Measurements from ENCODE around the gene LIMS4.
"Not testable (repeated sequence)": the region's sequence is repeated elsewhere in the genome, so short reads cannot be mapped to it uniquely, and the experiment has no call there.

The LIMS4 gene

DNA sequence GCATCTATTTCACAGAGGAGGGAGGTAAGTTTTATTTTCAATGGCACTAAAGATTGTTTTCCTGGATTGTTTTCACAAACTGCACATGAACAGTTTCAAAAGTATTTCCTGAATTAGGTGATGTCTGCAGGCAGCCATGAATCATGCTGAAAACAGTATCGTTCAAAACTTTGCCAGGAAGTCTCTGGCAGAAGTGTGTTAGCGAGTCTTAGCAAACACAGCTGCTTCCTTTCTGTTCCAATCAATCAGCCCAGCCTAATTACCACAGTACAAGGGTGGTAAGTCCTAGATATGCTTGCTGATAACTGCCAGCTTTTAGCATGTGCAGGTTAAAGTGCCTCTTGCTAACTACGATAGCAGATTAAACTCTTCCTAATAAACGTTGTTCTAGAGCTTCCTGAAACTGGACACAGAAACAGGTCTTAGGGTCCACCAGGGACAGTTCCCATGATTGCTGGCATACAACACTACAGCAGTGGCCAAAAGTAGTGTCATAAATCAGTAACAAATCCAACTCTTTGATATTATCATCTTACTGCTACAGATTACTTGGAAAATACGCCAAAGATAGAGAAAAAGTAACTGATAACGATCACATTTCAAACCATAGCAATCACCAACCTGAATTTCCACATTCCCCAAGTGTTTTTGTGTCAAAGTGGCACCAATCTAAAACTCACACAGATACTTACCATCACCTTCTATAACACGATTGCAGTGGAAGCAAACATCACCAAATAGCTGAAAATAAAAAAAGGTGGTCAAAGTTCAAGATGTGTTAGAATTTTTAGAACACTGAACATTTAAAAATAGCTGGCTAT lies 23.3 kb downstream of the LIMS4 start:
- not testable (repeated sequence) for DNase-seq

GRCh38 chr2:110446644-110447043 lies 26.0 kb downstream of the LIMS4 start:
- DNase-seq, result not testable (repeated sequence)

- not testable (repeated sequence) for DNase-seq
Observed at GRCh38 chr2:110443305-110444005, 29.2 kb downstream of the LIMS4 start.

DNA sequence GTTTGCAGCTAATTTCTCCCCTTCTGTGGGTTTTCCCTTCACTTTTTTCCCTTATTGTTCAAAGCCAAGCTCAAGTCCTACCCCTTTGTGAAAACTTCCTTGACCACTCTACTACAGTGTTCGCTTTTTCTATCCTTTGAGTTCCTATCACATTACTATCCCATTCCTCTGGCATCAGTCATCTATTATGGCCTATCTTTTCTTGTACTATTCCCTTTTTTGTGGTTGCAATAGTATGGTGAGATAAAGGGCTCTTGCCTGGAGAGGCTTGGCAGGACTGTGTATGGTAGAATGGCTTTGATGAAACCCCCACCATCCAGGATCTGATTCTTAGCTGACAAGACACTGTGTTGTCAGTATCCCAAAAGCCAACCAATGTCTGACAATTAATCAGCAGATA lies 30.7 kb downstream of the LIMS4 start:
- DNase-seq, result not testable (repeated sequence)

DNA sequence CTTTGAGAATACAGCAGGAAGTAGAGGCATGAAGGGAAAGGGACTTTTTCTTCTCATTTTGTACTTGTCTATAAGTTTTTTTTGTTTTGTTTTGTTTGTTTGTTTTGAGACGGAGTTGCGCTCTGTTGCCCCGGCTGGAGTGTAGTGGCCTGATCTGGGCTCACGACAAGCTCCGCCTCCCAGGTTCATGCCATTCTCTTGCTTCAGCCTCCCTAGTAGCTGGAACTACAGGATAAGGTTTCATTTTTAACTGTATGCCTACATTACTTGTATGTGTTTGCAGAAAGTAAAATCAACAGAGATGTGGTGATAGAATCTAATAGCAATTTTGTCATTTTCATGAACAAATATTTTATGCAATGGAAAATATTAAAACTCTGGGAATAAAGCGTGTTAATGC lies 38.1 kb downstream of the LIMS4 start:
- not testable (repeated sequence) for DNase-seq

DNA sequence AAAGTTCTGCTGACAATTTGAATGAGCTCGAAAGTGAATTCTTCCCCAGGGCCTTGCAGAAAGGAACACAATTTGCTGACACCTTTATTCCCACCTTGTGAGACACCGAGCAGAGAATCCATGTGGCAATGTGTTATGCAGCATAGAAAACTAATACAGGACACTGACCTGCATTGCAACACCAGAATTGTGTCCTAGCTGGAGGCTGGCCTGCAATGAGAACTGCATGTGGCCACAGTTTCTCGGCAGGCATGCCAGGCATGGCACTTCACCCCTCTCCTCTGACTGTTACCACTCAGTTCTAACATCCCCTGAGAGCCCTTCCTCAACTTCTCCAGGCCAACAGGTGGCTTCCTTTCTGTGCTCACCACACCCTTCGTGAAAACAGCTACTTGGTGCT lies 46.9 kb downstream of the LIMS4 start:
- not testable (repeated sequence) for DNase-seq

DNA sequence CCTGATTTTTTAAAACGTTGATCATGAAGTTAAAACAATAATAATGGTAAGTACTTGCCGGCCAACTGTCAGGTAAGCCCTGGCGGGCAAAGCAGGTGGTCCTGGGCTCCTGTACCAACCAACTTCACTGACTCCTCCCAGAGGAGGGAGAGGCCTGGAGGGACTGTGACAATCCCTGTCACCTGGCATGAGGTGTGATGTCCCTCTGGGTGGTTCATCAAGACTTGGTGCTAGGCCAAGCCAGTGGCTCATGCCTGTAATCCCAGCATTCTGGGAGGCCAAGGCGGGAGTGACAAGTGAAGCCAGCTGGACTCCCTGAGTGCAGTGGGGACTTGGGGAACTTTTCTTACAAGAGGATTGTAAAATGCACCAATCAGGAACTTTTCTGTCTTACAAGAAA lies 48.2 kb downstream of the LIMS4 start:
- DNase-seq, result not testable (repeated sequence)

DNA sequence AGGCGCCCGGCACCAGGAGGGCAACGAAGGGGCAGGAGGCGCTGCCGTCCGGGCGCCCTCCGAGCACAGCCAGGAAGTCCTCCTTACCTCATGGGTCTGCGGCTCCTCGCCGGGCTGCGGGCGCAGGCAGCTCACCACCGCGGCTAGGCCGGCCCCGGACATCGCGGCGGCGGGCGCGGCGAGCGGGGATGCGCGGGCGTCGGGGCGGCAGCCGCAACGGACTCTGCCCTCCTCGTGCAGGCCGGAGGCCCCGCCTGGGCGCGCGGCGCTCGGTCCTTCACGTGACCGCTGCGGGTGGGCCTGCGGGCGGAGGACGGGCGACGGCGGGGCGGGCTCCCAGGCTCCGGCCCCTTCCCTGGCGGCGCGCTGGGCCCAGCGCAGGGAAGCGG lies 49.0 kb downstream of the LIMS4 start:
- not testable (repeated sequence) for DNase-seq

DNA sequence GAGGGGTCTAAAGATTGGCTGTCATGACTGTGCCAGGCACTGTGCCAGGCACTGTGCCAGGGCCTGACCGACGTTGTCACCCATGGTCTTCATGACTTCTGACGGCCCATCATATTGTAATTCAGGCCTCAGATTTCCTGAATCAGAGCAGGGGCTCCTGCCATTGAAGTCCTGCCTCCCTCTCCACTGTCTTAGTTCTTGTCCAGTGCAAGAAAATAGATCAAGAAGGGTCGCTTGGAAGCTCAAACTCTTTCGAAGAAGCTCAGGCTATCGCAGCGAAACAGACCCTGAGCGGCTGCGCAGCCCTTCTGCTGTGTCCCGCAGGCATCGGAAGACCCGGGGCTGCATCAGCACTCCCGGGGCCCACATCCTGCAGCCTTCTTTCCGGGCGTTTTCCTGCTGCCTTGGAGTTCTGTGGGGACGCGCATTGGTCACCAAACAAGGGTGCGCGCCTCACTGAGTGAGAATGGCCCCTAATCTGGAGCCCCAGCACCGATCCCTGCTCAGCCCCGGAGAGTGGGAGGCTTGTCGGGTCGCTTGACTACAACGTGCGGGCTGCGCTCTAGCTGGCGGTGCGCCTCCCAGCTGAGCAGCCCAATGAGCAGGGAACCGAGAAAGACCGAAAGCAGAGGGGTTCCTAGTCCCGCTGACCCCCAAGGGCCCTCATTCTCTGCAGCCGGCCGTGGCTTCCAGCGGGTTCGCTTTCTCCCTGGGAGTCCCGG lies 49.6 kb downstream of the LIMS4 start:
- DNase-seq, result not testable (repeated sequence)

DNA sequence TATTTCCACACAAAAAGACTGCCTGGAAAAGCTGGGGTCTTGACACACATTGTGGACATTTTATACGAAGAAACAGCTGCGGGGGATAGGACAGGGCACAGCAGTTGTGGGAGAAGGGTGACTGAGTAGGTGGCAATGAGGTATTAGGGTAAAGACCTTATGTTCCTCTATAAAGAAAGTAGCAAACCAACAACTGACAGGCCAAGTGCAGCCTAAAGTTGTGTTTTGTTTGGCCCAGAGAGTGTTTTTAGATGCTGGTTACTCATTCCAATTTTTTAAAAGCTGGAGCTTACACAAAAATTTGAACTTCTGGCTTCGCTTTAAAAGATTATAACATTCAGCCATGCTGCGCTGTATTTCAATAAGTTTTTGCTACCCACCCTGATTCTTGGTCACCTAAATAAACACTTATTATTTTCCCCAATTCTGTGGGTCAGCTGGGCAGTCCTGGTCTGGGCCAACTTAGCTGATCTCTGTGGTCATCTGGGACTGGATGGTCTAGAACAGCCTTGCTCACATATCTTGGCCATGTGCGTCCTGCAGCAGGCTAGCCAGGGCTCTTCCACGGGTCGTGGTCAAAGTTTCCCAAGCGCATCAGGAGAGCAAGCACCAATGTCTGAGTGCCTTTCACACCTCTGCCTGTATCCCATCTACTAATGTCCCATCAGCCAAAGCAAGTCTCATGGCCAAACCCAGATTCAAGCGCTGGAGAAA lies 51.8 kb downstream of the LIMS4 start:
- not testable (repeated sequence) for DNase-seq

- DNase-seq, result not testable (repeated sequence)
Observed at GRCh38 chr2:110407142-110407541, 65.5 kb downstream of the LIMS4 start.

DNA sequence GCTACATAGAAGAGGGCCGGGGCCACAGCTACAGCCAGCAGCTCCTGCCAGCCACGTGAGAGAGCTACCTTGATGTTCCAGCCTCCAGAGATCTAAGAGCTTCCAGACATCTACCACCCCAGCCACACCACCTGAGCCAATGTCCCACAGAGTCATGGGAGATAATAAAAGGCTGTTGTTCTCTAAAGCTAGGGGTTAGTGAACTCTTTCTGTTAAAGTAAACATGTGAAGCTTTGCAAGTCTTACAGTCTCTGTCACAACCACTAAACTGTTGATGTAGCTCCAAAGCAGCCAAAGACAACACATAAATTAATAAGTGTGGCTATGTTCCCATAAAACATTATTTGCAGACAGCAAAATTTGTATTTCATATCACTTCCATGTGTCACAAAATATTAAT lies 67.6 kb downstream of the LIMS4 start:
- not testable (repeated sequence) for DNase-seq

DNA sequence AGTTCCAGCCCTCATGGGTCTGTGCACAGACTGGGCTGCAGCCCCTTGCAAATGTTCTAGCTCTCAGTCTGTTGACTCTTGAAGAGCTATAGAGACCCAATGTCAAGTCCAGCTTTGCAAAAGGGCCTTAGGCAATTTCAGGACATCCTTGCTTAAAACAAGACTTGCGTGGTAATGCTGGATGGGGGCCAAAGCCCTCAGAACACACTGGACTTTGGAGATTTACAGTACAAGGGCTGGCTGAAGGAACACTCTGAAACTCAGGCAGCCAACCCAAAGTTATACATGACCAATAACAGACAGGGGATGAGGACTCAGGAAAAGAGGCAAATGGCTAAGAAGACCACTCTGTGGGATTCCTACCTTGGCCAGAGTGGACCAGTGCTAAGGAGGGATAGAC lies 68.4 kb downstream of the LIMS4 start:
- not testable (repeated sequence) for DNase-seq

- not testable (repeated sequence) for DNase-seq
Observed at GRCh38 chr2:110401001-110401618, 71.5 kb downstream of the LIMS4 start.

- DNase-seq, result not testable (repeated sequence)
Observed at GRCh38 chr2:110399378-110399777, 73.2 kb downstream of the LIMS4 start.

GRCh38 chr2:110395990-110396389 lies 76.6 kb downstream of the LIMS4 start:
- DNase-seq, result not testable (repeated sequence)
